Loucy (cell line): Measurements from ENCODE around the gene ANKRD10.
A peak's percentile ranks its signal among the peaks of the same experiment; 100 is the strongest.

ENCODE experiments used
- H2AFZ ChIP-seq: fragments of 200-600 bp; sonication (generic); 2 replicates; pipeline ENCODE4 v1.6.0; 2016; ENCODE audit warnings: antibody characterized with exemption, mild to moderate bottlenecking, low read length, moderate library complexity
- H3F3A ChIP-seq: fragments of 200-600 bp; 2 replicates; pipeline ENCODE4 v1.6.0; 2016; ENCODE audit warnings: antibody characterized with exemption, low read depth, mild to moderate bottlenecking
- H3K27me3 ChIP-seq: fragments of 200-600 bp; sonication (generic); 2 replicates; pipeline ENCODE4 v1.6.1; 2014; ENCODE audit warnings: low read length, mild to moderate bottlenecking; ENCODE audit not compliant: insufficient read depth, poor library complexity, severe bottlenecking
- H3K36me3 ChIP-seq: fragments of 200-600 bp; sonication (generic); 2 replicates; pipeline ENCODE4 v1.6.1; 2016; ENCODE audit warnings: low read length; ENCODE audit not compliant: insufficient read depth
- H3K4me1 ChIP-seq: fragments of 200-600 bp; sonication (generic); 2 replicates; pipeline ENCODE4 v1.5.1; 2014; ENCODE audit warnings: low read length, mild to moderate bottlenecking; ENCODE audit not compliant: insufficient read depth, poor library complexity, severe bottlenecking
- H3K4me2 ChIP-seq: fragments of 200-600 bp; sonication (generic); 2 replicates; pipeline ENCODE4 v1.6.0; 2014; ENCODE audit warnings: antibody characterized with exemption, low read length, low read depth, mild to moderate bottlenecking; ENCODE audit not compliant: poor library complexity, severe bottlenecking
- H3K4me3 ChIP-seq: fragments of 200-600 bp; sonication (generic); 2 replicates; pipeline ENCODE4 v1.5.1; 2014; ENCODE audit warnings: low read length, mild to moderate bottlenecking, mixed read lengths; ENCODE audit not compliant: poor library complexity, severe bottlenecking
- H3K79me2 ChIP-seq: fragments of 200-600 bp; sonication (generic); 2 replicates; pipeline ENCODE4 v1.6.1; 2014; ENCODE audit warnings: low read length; ENCODE audit not compliant: insufficient read depth
- H3K9ac ChIP-seq: fragments of 200-600 bp; sonication (generic); 2 replicates; pipeline ENCODE4 v1.6.0; 2014; ENCODE audit warnings: mild to moderate bottlenecking, low read depth, low read length, moderate library complexity; ENCODE audit not compliant: poor library complexity, severe bottlenecking
- H3K9me2 ChIP-seq: fragments of 200-600 bp; sonication (generic); replicated peaks from 2 replicates; pipeline ENCODE4 v1.6.1; 2016; ENCODE audit warnings: low read depth, low read length, mixed read lengths
- H3K9me3 ChIP-seq: fragments of 200-600 bp; sonication (generic); 2 replicates; pipeline ENCODE4 v1.6.1; 2014; ENCODE audit warnings: mild to moderate bottlenecking, antibody characterized with exemption, low read length, low read depth; ENCODE audit not compliant: insufficient read depth
- H4K20me1 ChIP-seq: fragments of 200-600 bp; sonication (generic); 2 replicates; pipeline ENCODE4 v1.6.0; 2014; ENCODE audit warnings: antibody characterized with exemption, low read length, mild to moderate bottlenecking; ENCODE audit not compliant: insufficient read depth, poor library complexity, severe bottlenecking
- EZH2phosphoT487 ChIP-seq: fragments of 200-600 bp; IDR thresholded peaks from 2 replicates; pipeline ENCODE4 v1.6.1; 2018; ENCODE audit warnings: antibody characterized with exemption, mild to moderate bottlenecking, moderate library complexity, borderline replicate concordance
- TF ChIP-seq, protein P1 (sequence below): fragments of 200-600 bp; sonication (generic); conservative IDR thresholded peaks from 2 replicates; pipeline ENCODE4 v1.5.1; 2014; ENCODE audit warnings: mild to moderate bottlenecking, antibody characterized with exemption, low read length

Gene ANKRD10

GRCh38 chr13:110920038-110920437 is 5.2 kb upstream of the ANKRD10 start:
- no peaks in the 10 kb centered on the region for H3F3A ChIP-seq
- H2AFZ ChIP-seq, result no peak overlapping the region
- no peak overlapping the region for H3K4me2 ChIP-seq
- no peaks in the 10 kb centered on the region for H3K9me3 ChIP-seq
- H3K27me3 ChIP-seq, result no peaks in the 10 kb centered on the region
- no peak for TF ChIP-seq EZH2phosphoT487
- TF ChIP-seq, protein P1, sequence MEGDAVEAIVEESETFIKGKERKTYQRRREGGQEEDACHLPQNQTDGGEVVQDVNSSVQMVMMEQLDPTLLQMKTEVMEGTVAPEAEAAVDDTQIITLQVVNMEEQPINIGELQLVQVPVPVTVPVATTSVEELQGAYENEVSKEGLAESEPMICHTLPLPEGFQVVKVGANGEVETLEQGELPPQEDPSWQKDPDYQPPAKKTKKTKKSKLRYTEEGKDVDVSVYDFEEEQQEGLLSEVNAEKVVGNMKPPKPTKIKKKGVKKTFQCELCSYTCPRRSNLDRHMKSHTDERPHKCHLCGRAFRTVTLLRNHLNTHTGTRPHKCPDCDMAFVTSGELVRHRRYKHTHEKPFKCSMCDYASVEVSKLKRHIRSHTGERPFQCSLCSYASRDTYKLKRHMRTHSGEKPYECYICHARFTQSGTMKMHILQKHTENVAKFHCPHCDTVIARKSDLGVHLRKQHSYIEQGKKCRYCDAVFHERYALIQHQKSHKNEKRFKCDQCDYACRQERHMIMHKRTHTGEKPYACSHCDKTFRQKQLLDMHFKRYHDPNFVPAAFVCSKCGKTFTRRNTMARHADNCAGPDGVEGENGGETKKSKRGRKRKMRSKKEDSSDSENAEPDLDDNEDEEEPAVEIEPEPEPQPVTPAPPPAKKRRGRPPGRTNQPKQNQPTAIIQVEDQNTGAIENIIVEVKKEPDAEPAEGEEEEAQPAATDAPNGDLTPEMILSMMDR, result no peak
- H4K20me1 ChIP-seq, result peaks cover 7% of the 10 kb centered on the region
- H3K36me3 ChIP-seq, result no peaks in the 10 kb centered on the region
- no peaks in the 10 kb centered on the region for H3K9me2 ChIP-seq
- peaks cover 12% of the 10 kb centered on the region for H3K4me1 ChIP-seq
- H3K4me3 ChIP-seq, result no peak overlapping the region
- peaks cover 17% of the 10 kb centered on the region for H3K79me2 ChIP-seq
- H3K9ac ChIP-seq, result no peak overlapping the region

- no peaks in the 10 kb centered on the region for H3K36me3 ChIP-seq
- H3K27me3 ChIP-seq, result peaks cover 3% of the 10 kb centered on the region
- H3K79me2 ChIP-seq, result peaks cover 43% of the 10 kb centered on the region
- H4K20me1 ChIP-seq, result peaks cover 33% of the 10 kb centered on the region
- peak overlapping the region; percentile 97 for H3K9ac ChIP-seq
- H2AFZ ChIP-seq, result no peak overlapping the region
- H3K9me2 ChIP-seq, result no peaks in the 10 kb centered on the region
- peak overlapping the region; percentile 90 for H3K4me2 ChIP-seq
- H3K4me1 ChIP-seq, result peaks cover 33% of the 10 kb centered on the region
- no peaks in the 10 kb centered on the region for H3F3A ChIP-seq
- peak overlapping the region; percentile 78 for H3K4me3 ChIP-seq
- no peaks in the 10 kb centered on the region for H3K9me3 ChIP-seq
- no peak for TF ChIP-seq EZH2phosphoT487
- TF ChIP-seq, protein P1, result no peak
These were observed 1.7 kb upstream of the ANKRD10 start for GRCh38 chr13:110916301-110917142.

GRCh38 chr13:110915874-110916206 is 971 bp upstream of the ANKRD10 start:
- peaks cover 3% of the 10 kb centered on the region for H3K27me3 ChIP-seq
- H2AFZ ChIP-seq, result peak overlapping the region; percentile 96
- H3K9me3 ChIP-seq, result no peaks in the 10 kb centered on the region
- peak overlapping the region; percentile 78 for H3K4me3 ChIP-seq
- no peaks in the 10 kb centered on the region for H3K36me3 ChIP-seq
- H3K9me2 ChIP-seq, result no peaks in the 10 kb centered on the region
- TF ChIP-seq EZH2phosphoT487, result no peak
- TF ChIP-seq, protein P1, result no peak
- H3K9ac ChIP-seq, result peak overlapping the region; percentile 97
- H4K20me1 ChIP-seq, result peaks cover 37% of the 10 kb centered on the region
- H3K4me1 ChIP-seq, result peaks cover 40% of the 10 kb centered on the region
- H3K4me2 ChIP-seq, result peak overlapping the region; percentile 90
- H3F3A ChIP-seq, result no peaks in the 10 kb centered on the region
- peaks cover 50% of the 10 kb centered on the region for H3K79me2 ChIP-seq
